GM12872 (cell line): ENCODE data around the gene HRCT1.

Experiments
- CTCF ChIP-seq: IDR thresholded peaks from 3 replicates; pipeline ENCODE4 v1.5.1; 2011; ENCODE audit warnings: low read depth, mild to moderate bottlenecking, low read length, moderate library complexity; ENCODE audit not compliant: insufficient read depth

Gene HRCT1

DNA sequence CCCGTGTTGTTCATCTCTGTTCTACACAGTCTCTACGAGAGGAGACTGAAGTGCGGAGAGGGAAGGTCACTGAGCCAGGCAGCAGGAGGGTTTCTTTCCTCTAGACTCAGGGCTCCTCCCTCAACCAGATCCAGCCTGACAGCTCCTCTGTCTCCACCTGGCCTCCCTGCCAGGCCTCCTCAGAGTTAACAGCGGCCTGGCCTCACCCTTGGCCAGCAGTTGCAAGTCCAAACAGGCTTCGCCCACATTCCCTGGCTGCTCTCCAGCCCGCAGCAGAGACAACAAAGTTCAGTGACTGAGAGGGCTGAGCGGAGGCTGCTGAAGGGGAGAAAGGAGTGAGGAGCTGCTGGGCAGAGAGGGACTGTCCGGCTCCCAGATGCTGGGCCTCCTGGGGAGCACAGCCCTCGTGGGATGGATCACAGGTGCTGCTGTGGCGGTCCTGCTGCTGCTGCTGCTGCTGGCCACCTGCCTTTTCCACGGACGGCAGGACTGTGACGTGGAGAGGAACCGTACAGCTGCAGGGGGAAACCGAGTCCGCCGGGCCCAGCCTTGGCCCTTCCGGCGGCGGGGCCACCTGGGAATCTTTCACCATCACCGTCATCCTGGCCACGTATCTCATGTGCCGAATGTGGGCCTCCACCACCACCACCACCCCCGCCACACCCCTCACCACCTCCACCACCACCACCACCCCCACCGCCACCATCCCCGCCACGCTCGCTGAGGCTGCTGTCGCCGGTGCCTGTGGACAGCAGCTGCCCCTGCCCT lies at the start of gene HRCT1:
TSS of gene HRCT1 (plus strand) at position 291 of the 768 bp plus-strand sequence. CDS start at position 377, 86 bp downstream.
- TF ChIP-seq CTCF = no peak

DNA sequence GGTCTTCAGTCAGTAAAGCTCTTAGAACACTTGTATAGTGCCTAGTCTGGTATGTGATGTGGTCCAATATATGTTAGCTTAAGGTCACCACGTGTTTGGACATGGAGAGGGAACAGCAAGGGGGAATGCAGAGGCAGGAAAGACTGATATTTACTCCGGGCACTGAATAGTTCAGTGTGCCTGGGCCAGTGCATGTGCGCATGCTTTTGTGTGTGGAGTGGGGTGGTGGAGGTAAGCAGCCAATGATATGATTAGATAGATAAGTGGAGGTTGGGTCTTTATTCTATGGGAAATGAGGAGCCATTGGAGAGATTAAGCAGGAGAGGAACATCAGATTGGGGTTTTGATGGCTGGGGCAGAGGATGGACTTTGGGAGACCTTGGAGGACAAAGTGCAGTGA lies 49.8 kb upstream of the HRCT1 start:
- TF ChIP-seq CTCF = no peak

- no peak for TF ChIP-seq CTCF
Observed at GRCh38 chr9:35856882-35857281, 49.1 kb upstream of the HRCT1 start.

DNA sequence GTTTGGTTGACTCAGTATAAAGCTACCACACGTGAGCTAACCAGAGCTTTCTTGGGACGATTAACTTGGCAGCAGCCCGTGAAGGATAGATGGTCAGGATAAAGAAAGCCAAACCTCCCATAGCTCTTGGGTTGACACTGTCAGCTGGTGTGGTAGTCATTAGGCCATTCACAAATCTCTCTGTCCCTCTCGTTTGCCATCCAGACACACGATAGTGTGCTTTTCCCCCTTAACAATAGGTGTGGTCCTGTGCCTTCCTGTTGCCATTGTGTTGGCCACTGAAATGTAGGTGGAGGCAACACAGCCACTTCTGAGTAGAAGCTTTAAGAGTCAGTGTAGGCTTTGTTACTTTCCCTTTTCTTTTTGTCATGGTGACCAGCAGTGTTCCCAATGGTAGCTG lies 47.5 kb upstream of the HRCT1 start:
- TF ChIP-seq CTCF = no peak

DNA sequence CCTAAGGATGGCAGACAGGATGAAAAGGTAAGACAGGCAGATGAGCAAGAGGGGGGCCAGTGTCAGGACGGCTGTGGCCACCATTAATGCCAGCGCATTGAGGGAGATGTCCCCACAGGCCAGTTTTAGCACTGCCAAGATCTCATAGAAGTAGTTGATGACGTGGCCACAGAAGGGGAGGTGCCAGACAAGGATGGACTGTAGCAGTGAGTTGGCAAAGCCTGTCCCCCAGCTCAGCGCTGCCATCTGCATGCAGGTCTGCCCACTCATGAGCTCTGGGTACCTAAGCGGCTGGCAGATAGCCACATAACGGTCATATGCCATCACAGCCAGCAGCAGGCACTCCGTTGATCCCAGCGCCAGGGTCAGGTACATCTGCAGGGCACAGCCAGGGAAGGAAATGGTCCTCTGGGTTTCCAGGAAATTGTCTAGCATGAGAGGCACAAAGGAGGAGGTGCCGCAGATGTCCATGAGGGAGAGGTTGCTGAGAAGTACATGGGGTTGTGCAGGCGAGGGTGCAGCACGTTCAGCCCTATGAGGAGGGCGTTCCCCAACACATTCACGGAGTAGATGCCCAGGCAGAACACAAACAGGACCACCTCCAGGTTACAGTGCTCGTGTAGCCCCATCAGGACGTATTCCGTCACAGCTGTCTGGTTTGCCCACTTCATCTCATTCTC lies 46.6 kb upstream of the HRCT1 start:
- peak; percentile 33; the same call in 2 of the 3 replicates for TF ChIP-seq CTCF

DNA sequence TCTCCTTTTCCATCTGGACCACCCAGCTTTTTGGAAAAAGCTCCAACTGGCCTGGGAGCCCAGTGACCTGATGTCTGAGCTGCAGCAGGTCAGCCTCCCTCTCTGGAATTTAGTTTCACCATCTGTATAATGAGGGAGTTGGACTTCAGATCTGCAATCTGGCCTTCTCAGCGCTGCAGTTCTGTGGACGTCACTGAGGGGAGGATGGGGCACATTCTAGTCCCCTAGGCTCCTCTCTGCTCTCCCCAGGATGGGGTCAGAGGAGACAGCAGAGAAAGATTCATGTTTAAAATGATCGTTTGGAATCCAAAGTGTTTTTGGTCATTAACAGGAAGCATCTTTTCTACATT lies 46.0 kb upstream of the HRCT1 start:
- no peak for TF ChIP-seq CTCF

GRCh38 chr9:35861161-35861897 lies 44.7 kb upstream of the HRCT1 start:
- no peak for TF ChIP-seq CTCF
